D721Med (cell line): ENCODE data around the gene INO80C.

Experiments used
- DNase-seq: peaks from one replicate; pipeline ENCODE4 v3.0.0; 2011; ENCODE audit warnings: low spot score; ENCODE audit not compliant: insufficient read length
- FAIRE-seq: peaks from 2 replicates; lab custom pipeline; 2011; peaks lifted over from hg19 to GRCh38; lab: Jason Lieb, UNC
- CTCF ChIP-seq: IDR thresholded peaks from 2 replicates; pipeline ENCODE4 v1.5.1; 2012; ENCODE audit warnings: mild to moderate bottlenecking, control low read depth; ENCODE audit not compliant: insufficient read depth; ENCODE audit errors: missing control alignments

Gene INO80C

DNA sequence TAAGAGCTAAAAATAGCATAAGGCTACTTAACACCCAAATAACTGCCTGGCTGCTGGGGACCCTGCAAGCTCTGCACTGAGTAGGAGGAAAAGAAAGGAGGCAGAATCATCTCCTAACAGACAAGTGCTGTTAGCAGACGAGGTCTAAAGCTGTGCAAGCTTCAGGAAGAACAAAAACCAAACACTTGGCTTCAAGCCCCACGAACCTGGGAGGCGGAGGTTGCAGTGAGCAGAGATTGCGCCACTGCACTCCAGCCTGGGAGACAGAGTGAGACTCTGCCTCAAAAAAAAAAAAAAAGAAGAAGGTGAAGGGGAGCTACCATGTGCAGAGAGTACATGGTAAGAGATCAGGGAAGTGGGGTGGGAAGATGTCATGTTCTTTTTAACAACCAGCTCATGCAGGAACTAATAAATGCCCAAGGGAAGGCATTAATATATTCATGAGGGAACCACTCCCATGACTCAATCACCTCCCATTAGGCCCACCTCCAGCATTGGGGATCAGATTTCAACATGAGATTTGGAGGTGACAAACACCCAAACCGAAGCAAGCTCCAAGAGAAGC, 28.8 kb upstream of the INO80C start:
- DNase-seq (no peak), FAIRE-seq (no peak)
- no peak for TF ChIP-seq CTCF

DNA sequence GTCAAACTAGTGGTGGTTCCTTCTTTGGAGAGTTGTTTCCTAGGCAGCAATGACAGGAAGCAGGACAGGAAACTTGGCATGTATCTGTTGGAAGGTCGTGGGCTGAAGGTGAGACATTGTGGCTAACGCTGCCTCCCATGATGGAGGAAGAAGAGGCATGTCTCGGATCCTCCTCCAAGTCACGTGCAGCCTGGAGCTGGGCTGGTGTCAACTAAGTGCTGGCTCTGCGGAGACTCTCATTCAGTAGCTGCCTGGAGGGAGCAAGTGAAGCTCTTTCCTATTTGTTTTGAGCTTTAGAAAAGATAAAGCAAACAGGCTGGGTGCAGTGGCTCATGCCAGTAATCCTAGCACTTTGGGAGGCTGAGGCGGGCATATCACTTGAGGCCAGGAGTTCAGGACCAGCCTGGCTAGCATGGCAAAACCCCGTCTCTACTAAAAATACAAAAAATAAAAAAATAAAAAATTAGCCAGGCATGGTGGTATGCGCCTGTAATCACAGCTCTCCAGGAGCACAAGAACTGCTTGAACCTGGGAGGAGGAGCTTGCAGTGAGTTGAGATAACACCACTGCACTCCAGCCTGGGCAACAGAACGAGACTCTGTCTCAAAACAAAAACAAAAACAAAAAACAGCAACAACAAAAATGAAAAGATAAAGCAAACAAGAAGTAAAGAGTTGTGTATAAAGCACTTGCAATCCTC, 28.2 kb upstream of the INO80C start:
- FAIRE-seq = no peak
- DNase-seq = no peak
- TF ChIP-seq CTCF = no peak

DNA sequence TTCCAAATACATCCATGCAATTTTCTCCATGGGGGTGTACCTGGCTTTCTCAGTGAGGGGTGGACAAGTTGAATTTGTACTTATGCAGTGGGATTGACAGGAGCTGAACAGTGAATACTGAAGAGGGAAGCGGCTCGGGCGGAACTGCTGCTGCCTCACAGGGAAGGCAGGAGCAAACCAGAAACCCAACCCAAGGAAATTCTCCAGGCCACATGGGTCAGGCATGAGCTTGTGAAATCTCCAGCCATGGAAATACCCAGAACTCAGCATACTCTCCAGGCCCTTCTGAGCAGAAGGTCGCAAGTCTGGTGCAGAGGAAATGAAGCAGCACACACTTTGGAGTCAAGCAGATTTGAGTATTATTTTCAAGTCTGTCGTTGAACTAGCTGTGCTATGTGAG, 26.5 kb upstream of the INO80C start:
- TF ChIP-seq CTCF = no peak

GRCh38 chr18:35522130-35522959, 24.6 kb upstream of the INO80C start:
- DNase-seq (no peak), FAIRE-seq (peak; percentile 89)
- no peak for TF ChIP-seq CTCF

More for the DNA sequence above, 26.5 kb upstream of the INO80C start:
- DNase-seq (no peak), FAIRE-seq (no peak)

GRCh38 chr18:35521133-35521532, 23.4 kb upstream of the INO80C start:
- TF ChIP-seq CTCF = no peak
- DNase-seq (no peak), FAIRE-seq (no peak)

- no peak for DNase-seq
- no peak for FAIRE-seq
- no peak for TF ChIP-seq CTCF
Observed at GRCh38 chr18:35519148-35519899, 21.6 kb upstream of the INO80C start.
